Measurements from ENCODE around the gene PCED1A.

DNA sequence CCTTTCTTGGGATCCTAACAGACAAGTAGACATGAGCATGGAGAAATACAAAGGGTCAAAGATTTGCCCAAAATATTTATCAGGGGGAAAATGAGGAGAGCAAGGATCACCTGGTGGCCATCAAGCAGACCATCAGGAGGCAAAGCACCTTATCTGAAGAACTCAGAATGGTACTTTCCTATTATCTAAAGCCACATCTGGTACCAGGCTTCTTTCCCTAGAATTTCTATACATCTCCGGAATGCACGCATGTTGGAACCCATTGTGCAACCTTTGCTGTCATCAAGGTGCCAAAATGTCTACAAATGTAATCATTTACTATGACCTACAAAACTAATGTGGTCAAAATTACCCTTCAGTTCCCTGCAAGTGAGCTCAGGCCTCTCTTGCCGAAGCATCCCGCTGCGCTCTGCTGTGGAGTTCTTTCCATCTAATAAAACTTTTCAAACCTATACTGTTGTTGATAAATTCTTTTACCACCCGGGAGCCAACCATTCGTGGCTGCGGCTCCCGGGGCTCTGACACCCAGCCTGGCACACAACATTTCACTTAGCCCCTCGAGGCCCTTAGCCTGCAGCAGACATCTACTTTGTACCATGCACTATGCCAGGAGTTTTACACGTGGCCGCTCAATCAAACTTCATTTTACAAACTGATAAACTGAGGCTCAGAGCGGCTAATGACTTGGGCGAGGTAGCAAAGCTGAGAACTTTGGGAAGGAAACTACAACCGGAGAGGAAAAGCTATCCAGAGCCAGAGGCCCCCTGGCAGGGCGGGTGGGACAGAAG lies 36.2 kb downstream of the PCED1A start:
- no peak for TF ChIP-seq ZNF384 (IDR thresholded peaks at IDR 0.05)
- no peak for TF ChIP-seq TARDBP (IDR thresholded peaks at IDR 0.05)
- TF ChIP-seq CTBP1 (IDR thresholded peaks at IDR 0.05; ENCODE audit: borderline replicate concordance) = no peak
- no peak for TF ChIP-seq NFRKB (IDR thresholded peaks at IDR 0.05)
- TF ChIP-seq FOXM1 (IDR thresholded peaks at IDR 0.05; ENCODE audit: borderline replicate concordance) = no peak
- no peak for TF ChIP-seq FOXK2 (IDR thresholded peaks at IDR 0.05)
- no peak for TF ChIP-seq SP1 (IDR thresholded peaks at IDR 0.05)

All from HEK293T (cell line).